ENCODE measurements around the gene PHLDB1. TPM values are rescaled to one million over a fixed set of nuclear protein-coding genes. Genes with fewer than 3 reads are reported as not detected.

Gene PHLDB1
- total RNA-seq, 6 donors from 2014 or later: 45.5 to 188 (median 100) TPM

- H3K4me1 ChIP-seq: no peaks in the 10 kb centered on the region
- 78 to 87% methylated on average over 7 to 11 of the region's 11 CpGs for WGBS, 2 donors
- peaks cover 0 to 100% (median 78%) of the 10 kb centered on the region in 4 donors for H3K36me3 ChIP-seq
- H3K4me3 ChIP-seq: no peak overlapping the region
- ATAC-seq (ENCODE audit: low FRiP score in 2 of 2) (no peak), DNase-seq (no peak)
- H3K27ac ChIP-seq: no peak overlapping the region
- H3K27me3 ChIP-seq: no peaks in the 10 kb centered on the region
- H3K9me3 ChIP-seq: no peaks in the 10 kb centered on the region
- TF ChIP-seq POLR2A (IDR thresholded peaks at IDR 0.05): no peak
- TF ChIP-seq EP300 (IDR thresholded peaks at IDR 0.05): no peak
- no peak for TF ChIP-seq POLR2AphosphoS5 (IDR thresholded peaks at IDR 0.05)
- TF ChIP-seq CTCF (IDR thresholded peaks at IDR 0.05): no peak
Measured at GRCh38 chr11:118643142-118643994, 36.0 kb downstream of the PHLDB1 start.

GRCh38 chr11:118643995-118644345, 36.6 kb downstream of the PHLDB1 start:
- TF ChIP-seq EP300 (IDR thresholded peaks at IDR 0.05): no peak
- TF ChIP-seq POLR2A (IDR thresholded peaks at IDR 0.05): no peak
- no peak for TF ChIP-seq CTCF (IDR thresholded peaks at IDR 0.05)
- Histone ChIP-seq H3K9me3 (no peaks in the 10 kb centered on the region), H3K27ac (no peak overlapping the region), H3K27me3 (no peaks in the 10 kb centered on the region), H3K4me3 (no peak overlapping the region), H3K4me1 (no peaks in the 10 kb centered on the region), H3K36me3 (peaks cover 0 to 99% (median 74%) of the 10 kb centered on the region in 4 donors)
- DNase-seq (peak in 1 of 2 donors; percentile 45), ATAC-seq (ENCODE audit: low FRiP score in 2 of 2) (no peak)
- 98% methylated on average over 7 of the region's 7 CpGs; no CpG with 5 or more reads in 1 of the 2 donors for WGBS, 2 donors

GRCh38 chr11:118644496-118644895, 37.1 kb downstream of the PHLDB1 start:
- peak in 1 of 2 donors; percentile 64 for DNase-seq

GRCh38 chr11:118645066-118645715, 37.8 kb downstream of the PHLDB1 start:
- Histone ChIP-seq H3K4me1 (no peaks in the 10 kb centered on the region), H3K9me3 (no peaks in the 10 kb centered on the region), H3K4me3 (no peak overlapping the region), H3K36me3 (peaks cover 0 to 99% (median 72%) of the 10 kb centered on the region in 4 donors), H3K27me3 (no peaks in the 10 kb centered on the region), H3K27ac (no peak overlapping the region)
- DNase-seq (peak in 1 of 2 donors; percentile 71), ATAC-seq (ENCODE audit: low FRiP score in 2 of 2) (no peak)
- WGBS, 2 donors: 93 to 95% methylated on average over 22 to 23 of the region's 24 CpGs
- TF ChIP-seq POLR2AphosphoS5 (IDR thresholded peaks at IDR 0.05) (no peak), CTCF (IDR thresholded peaks at IDR 0.05) (no peak), POLR2A (IDR thresholded peaks at IDR 0.05) (no peak), EP300 (IDR thresholded peaks at IDR 0.05) (no peak)

More at GRCh38 chr11:118644496-118644895, 37.1 kb downstream of the PHLDB1 start:
- H3K36me3 ChIP-seq: peaks cover 0 to 99% (median 72%) of the 10 kb centered on the region in 4 donors
- no peaks in the 10 kb centered on the region for H3K27me3 ChIP-seq
- no peak overlapping the region for H3K4me3 ChIP-seq
- no peaks in the 10 kb centered on the region for H3K4me1 ChIP-seq
- no peak for ATAC-seq (ENCODE audit: low FRiP score in 2 of 2)
- no peaks in the 10 kb centered on the region for H3K9me3 ChIP-seq
- TF ChIP-seq EP300 (IDR thresholded peaks at IDR 0.05): no peak
- no peak for TF ChIP-seq POLR2A (IDR thresholded peaks at IDR 0.05)
- no peak for TF ChIP-seq POLR2AphosphoS5 (IDR thresholded peaks at IDR 0.05)
- no peak for TF ChIP-seq CTCF (IDR thresholded peaks at IDR 0.05)
- WGBS, 2 donors: 94 to 95% methylated on average over 10 of the region's 10 CpGs
- no peak overlapping the region for H3K27ac ChIP-seq

All from upper lobe of left lung (tissue), 6 donors.